Measurements from ENCODE around the gene GAK. TPM values are rescaled to one million over a fixed set of nuclear protein-coding genes. Genes with fewer than 3 reads are reported as not detected.

Gene GAK
- total and polyA plus RNA-seq, 2 of the 13 experiments (the other 11 are each of a cell fraction or from before 2014, with no cell fraction given): 17.5 to 44.3 TPM

DNA sequence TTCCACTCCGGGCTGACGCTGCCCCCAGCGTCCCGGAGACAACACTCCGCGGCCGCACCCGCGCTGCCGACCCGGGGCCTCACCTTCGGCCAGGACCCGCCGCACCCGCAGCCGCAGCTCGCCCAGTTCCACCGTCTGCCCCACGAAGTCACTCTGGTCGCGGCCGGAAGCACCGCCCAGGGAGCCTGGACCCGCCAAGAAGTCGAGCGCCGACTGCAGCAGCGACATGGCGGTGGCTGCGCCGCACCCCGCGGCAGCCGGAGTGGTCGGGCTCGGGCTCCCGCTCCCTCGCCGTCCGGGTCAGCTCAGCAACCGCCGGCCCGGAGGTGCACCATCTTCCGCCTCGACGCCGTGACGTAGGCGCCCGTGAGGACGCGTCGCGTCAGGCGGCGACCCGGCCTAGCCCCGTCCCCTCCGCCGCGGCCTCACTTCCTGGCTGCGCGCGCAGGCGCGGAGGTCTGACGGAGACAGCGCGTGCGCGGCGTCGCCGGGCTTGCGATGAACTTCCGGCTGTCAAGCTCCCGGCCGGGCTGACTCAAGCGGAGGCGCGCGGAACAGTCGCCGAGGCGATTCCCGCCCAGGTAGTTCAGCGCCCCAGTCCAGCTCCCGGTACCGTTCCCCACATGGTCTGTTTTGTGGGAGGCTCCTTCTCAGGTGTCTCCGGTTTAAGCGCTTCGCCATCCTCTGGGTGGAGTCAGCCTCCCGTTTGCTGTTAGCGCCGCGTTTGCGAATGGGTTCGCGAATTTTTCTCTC is at the start of gene GAK, which contains the start of gene TMEM175 (continued):
- TF ChIP-seq ZNF878 (CRISPR knock-in tag; IDR thresholded peaks at IDR 0.05) (no peak), ZBTB3 (CRISPR knock-in tag; IDR thresholded peaks at IDR 0.05; ENCODE audit: borderline replicate concordance, low read depth) (no peak), HNRNPUL1 (IDR thresholded peaks at IDR 0.05; ENCODE audit: low read depth, low read length) (no peak), BORCS8-MEF2B (CRISPR knock-in tag; IDR thresholded peaks at IDR 0.05) (peak; percentile 59; the same call in 1 of the 2 replicates), ZNF564 (CRISPR knock-in tag; IDR thresholded peaks at IDR 0.05) (peak; percentile 70; the same call in 1 of the 2 replicates), ZNF468 (CRISPR knock-in tag; IDR thresholded peaks at IDR 0.05) (0 out of 2 replicates have a peak, but pooled peaks have one; percentile 60), ZNF30 (CRISPR knock-in tag; IDR thresholded peaks at IDR 0.05) (no peak), KLF6 (CRISPR knock-in tag; IDR thresholded peaks at IDR 0.05) (0 out of 2 replicates have a peak, but pooled peaks have one; percentile 33), ZC3H4 (CRISPR knock-in tag; IDR thresholded peaks at IDR 0.05; ENCODE audit: borderline replicate concordance) (no peak), TCF7 (IDR thresholded peaks at IDR 0.05; ENCODE audit: low read depth) (no peak), CHD4 (IDR thresholded peaks at IDR 0.05; ENCODE audit: borderline replicate concordance, low read length) (no peak), RXRA (CRISPR knock-in tag; IDR thresholded peaks at IDR 0.05) (peak; percentile 51; the same call in 1 of the 2 replicates), ZNF589 (CRISPR knock-in tag; conservative IDR thresholded peaks at IDR 0.05) (peak; percentile 83; the same call in 1 of the 2 replicates), HDAC1 (CRISPR knock-in tag; IDR thresholded peaks at IDR 0.05) (peak; percentile 97), TOE1 (CRISPR knock-in tag; IDR thresholded peaks at IDR 0.05) (no peak), GTF3A (CRISPR knock-in tag; conservative IDR thresholded peaks at IDR 0.05) (no peak), ARNT (IDR thresholded peaks at IDR 0.05) (no peak)
- TF ChIP-seq, protein P1, sequence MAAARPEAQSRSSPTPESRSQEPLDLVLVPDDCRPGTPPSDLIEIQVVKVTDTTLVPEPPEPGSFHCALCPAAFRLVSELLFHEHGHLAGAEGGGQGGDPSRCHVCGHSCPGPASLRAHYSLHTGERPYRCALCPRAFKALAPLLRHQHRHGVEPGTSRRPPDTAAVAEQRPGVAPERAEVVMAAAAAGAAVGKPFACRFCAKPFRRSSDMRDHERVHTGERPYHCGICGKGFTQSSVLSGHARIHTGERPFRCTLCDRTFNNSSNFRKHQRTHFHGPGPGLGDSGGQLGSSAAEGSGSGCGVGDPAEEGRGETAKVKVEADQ (CRISPR knock-in tag; IDR thresholded peaks at IDR 0.05; ENCODE audit: borderline replicate concordance): 0 out of 2 replicates have a peak, but pooled peaks have one; percentile 59
- TF ChIP-seq, protein P2, sequence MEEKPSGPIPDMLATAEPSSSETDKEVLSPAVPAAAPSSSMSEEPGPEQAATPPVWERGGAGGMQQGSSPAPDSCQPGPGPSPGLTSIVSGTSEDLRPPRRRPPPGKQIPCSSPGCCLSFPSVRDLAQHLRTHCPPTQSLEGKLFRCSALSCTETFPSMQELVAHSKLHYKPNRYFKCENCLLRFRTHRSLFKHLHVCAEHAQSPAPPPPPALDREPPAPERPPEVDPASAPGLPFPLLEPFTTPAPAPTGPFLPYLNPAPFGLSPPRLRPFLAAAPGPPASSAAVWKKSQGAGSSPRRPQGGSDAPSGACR (CRISPR knock-in tag; IDR thresholded peaks at IDR 0.05): 0 out of 2 replicates have a peak, but pooled peaks have one; percentile 38
- TF ChIP-seq, protein P3, sequence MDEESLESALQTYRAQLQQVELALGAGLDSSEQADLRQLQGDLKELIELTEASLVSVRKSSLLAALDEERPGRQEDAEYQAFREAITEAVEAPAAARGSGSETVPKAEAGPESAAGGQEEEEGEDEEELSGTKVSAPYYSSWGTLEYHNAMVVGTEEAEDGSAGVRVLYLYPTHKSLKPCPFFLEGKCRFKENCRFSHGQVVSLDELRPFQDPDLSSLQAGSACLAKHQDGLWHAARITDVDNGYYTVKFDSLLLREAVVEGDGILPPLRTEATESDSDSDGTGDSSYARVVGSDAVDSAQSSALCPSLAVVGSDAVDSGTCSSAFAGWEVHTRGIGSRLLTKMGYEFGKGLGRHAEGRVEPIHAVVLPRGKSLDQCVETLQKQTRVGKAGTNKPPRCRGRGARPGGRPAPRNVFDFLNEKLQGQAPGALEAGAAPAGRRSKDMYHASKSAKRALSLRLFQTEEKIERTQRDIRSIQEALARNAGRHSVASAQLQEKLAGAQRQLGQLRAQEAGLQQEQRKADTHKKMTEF (CRISPR knock-in tag; IDR thresholded peaks at IDR 0.05): peak; percentile 79
- TF ChIP-seq, protein P4, sequence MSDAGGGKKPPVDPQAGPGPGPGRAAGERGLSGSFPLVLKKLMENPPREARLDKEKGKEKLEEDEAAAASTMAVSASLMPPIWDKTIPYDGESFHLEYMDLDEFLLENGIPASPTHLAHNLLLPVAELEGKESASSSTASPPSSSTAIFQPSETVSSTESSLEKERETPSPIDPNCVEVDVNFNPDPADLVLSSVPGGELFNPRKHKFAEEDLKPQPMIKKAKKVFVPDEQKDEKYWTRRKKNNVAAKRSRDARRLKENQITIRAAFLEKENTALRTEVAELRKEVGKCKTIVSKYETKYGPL (CRISPR knock-in tag; IDR thresholded peaks at IDR 0.05): no peak
- TF ChIP-seq, protein P5, sequence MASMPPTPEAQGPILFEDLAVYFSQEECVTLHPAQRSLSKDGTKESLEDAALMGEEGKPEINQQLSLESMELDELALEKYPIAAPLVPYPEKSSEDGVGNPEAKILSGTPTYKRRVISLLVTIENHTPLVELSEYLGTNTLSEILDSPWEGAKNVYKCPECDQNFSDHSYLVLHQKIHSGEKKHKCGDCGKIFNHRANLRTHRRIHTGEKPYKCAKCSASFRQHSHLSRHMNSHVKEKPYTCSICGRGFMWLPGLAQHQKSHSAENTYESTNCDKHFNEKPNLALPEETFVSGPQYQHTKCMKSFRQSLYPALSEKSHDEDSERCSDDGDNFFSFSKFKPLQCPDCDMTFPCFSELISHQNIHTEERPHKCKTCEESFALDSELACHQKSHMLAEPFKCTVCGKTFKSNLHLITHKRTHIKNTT (CRISPR knock-in tag; IDR thresholded peaks at IDR 0.05): no peak
